ENCODE measurements around the gene CWC25. TPM values are rescaled to one million over a fixed set of nuclear protein-coding genes. Genes with fewer than 3 reads are reported as not detected.

CWC25 gene
- 10 to 100 TPM; 11.0 to 13.7 (median 12.9) TPM for total RNA-seq (2021; fragmentation: NEBNext Ultra II Directional; extraction: Animal tissue kit (Norgen Biotek cat#: 25700))
- long read RNA-seq, partial matches to known transcripts = 7 of 9 reads
- long read RNA-seq, other reads (novel, unspliced or antisense) = 0 of 9 reads

- Mint-ChIP-seq H3K36me3 (ENCODE audit: low read depth) (peaks cover 20% of the 10 kb centered on the region), H3K4me1 (ENCODE audit: low read depth) (peaks cover 20% of the 10 kb centered on the region), H3K27me3 (ENCODE audit: insufficient read depth) (peaks cover 17% of the 10 kb centered on the region), H3K27ac (peak within 1 kb of the TSS; percentile 100), H3K4me3 (peak within 1 kb of the TSS; percentile 100), H3K9me3 (no peaks in the 10 kb centered on the region)
- TF ChIP-seq, protein P1, sequence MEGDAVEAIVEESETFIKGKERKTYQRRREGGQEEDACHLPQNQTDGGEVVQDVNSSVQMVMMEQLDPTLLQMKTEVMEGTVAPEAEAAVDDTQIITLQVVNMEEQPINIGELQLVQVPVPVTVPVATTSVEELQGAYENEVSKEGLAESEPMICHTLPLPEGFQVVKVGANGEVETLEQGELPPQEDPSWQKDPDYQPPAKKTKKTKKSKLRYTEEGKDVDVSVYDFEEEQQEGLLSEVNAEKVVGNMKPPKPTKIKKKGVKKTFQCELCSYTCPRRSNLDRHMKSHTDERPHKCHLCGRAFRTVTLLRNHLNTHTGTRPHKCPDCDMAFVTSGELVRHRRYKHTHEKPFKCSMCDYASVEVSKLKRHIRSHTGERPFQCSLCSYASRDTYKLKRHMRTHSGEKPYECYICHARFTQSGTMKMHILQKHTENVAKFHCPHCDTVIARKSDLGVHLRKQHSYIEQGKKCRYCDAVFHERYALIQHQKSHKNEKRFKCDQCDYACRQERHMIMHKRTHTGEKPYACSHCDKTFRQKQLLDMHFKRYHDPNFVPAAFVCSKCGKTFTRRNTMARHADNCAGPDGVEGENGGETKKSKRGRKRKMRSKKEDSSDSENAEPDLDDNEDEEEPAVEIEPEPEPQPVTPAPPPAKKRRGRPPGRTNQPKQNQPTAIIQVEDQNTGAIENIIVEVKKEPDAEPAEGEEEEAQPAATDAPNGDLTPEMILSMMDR (IDR thresholded peaks at IDR 0.05) = no peak
- peak; percentile 95 for DNase-seq
Observed at GRCh38 chr17:38824899-38825761, at the start of gene CWC25. Gene CWC25, minus strand, starts transcription at chr17:38825321. Its CDS starts 138 bp downstream, at chr17:38825183.

DNA sequence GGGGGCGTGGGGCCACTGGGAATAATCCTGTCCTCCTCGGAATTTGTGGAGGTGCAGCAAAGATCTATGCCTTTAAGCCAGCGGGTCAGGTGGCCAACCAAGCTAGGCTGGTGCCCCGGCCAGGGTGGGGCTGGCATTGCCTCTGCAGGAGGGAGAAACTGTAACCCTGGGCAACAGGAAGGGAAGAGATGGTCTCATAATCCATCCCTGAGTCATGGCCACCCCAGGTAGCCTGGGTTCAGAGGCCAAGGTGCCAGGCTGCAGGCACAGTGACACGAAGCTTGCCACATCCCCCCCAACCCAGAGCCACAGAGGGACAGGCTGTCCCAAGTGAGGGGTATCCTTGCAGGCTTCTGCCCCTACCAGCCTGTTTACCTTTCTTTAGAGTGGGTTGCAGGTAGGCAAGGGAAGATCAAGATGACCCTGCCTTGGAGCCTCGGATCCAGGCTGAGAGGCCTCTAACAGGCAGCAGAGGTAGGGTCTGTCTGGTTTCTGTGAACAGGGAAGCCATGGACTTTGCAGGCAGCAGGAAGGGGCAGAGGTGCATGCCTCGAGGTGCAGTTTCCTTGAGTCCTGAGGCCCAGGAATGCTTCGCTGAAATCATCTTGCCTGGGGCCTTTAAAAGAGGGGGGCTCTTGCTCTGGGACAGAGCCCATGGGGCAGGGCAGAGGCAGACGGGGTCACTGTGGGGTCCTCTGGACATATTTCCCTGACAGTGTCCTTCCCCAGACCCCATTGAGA, 48.7 kb upstream of the CWC25 start:
- peaks cover 75% of the 10 kb centered on the region for H3K4me1 Mint-ChIP-seq (ENCODE audit: low read depth)
- no peaks in the 10 kb centered on the region for H3K9me3 Mint-ChIP-seq
- peak overlapping the region; percentile 96 for H3K4me3 Mint-ChIP-seq
- DNase-seq = no peak
- peak overlapping the region; percentile 70 for H3K27ac Mint-ChIP-seq
- peaks cover 7% of the 10 kb centered on the region for H3K27me3 Mint-ChIP-seq (ENCODE audit: insufficient read depth)
- TF ChIP-seq, protein P1 (IDR thresholded peaks at IDR 0.05) = no peak
- H3K36me3 Mint-ChIP-seq (ENCODE audit: low read depth) = peaks cover 39% of the 10 kb centered on the region

DNA sequence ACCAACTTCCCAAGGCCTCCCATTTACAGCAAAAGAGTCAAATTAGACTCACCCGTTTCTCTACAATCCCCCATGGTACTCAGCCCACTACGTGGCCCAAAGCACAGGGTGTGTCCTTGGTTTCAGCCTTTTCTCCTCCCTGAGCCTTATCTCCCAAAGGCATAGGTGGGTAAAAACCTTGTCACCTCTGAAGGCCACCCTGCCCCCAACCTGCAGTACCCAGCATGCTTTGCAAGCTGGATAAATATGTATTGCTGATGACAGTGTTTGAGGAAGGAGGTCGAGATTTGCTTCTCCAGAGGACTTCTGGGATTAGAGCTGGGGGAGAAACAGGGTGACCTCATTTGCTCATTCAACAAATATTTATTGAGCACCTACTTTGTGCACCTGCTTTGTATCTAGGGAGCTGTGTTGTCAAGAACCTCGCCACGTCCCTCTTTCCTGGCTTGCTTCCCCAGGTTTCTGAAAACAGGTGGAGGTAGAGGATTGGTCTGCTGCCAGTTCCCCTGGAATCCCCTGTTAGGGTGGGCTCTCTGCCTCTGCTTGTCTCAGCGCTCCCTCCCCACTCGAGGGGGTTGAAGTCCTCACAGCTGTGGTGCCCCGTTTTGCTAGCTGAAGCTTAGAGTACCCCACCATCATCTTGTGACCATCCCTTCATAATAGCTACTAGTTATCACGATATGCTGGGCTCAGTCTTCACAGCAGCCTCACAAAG, 47.7 kb upstream of the CWC25 start:
- Mint-ChIP-seq H3K4me3 (peak overlapping the region; percentile 96), H3K27me3 (ENCODE audit: insufficient read depth) (peaks cover 8% of the 10 kb centered on the region), H3K36me3 (ENCODE audit: low read depth) (peaks cover 31% of the 10 kb centered on the region), H3K4me1 (ENCODE audit: low read depth) (peaks cover 75% of the 10 kb centered on the region), H3K27ac (peak overlapping the region; percentile 59), H3K9me3 (no peaks in the 10 kb centered on the region)
- DNase-seq = no peak
- TF ChIP-seq, protein P1 (IDR thresholded peaks at IDR 0.05) = no peak

DNA sequence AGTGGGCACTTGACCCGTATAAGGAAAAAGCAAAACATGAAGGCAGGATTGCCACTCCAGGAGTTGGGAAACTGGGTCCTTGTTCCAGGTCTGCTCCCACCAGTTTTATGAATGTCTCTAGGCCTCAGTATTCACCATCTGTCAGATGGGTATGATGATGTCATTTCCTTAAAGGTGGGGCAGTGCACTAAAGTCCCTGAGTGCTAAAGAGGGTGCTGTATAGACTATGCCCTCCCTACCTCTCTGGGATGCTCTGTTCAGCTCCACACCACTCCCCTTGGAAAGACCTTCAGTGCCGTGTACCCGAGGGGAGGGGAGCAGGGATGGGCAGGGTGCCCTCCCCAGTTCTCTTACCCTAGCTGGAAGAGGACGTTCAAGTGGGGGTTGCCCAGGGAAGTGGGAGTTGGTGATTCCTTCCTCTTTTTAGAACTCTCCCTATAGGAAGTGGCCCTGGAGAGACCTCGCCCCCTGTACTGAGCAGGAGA, 46.9 kb upstream of the CWC25 start:
- TF ChIP-seq, protein P1 (IDR thresholded peaks at IDR 0.05) = no peak
- H3K36me3 Mint-ChIP-seq (ENCODE audit: low read depth) = peaks cover 31% of the 10 kb centered on the region
- H3K4me1 Mint-ChIP-seq (ENCODE audit: low read depth) = peaks cover 74% of the 10 kb centered on the region
- peak overlapping the region; percentile 96 for H3K4me3 Mint-ChIP-seq
- H3K27me3 Mint-ChIP-seq (ENCODE audit: insufficient read depth) = peaks cover 14% of the 10 kb centered on the region
- DNase-seq = no peak
- H3K9me3 Mint-ChIP-seq = no peaks in the 10 kb centered on the region
- H3K27ac Mint-ChIP-seq = peak overlapping the region; percentile 85
